ENCODE data around the gene HOXB9. TPM values are rescaled to one million over a fixed set of nuclear protein-coding genes. Genes with fewer than 3 reads are reported as not detected.

The HOXB9 gene
- total RNA-seq, 1 experiment from 2014 or later = 1.4 TPM

GRCh38 chr17:48615047-48615962, 10.9 kb downstream of the HOXB9 start, which contains the start of gene HOXB8:
TSS of gene HOXB8 (minus strand) at chr17:48615292. CDS start at chr17:48614704, 588 bp downstream.
- POLR2A ChIA-PET = no interaction called here

GRCh38 chr17:48613862-48614694, 12.1 kb downstream of the HOXB9 start:
- no peak for TF ChIP-seq CTCF (IDR thresholded peaks at IDR 0.05; ENCODE audit: unreplicated experiment)
- intact Hi-C loops (cut with micrococcal nuclease) = no loop called here
- ChIA-PET CTCF (interaction anchor here (0.8 to 0.9 kb wide), 2 partner anchors 8 to 277 kb away, joined by 3 to 4 read pairs; no protein-coding TSS in a partner anchor), POLR2A (no interaction called here)
- no peak overlapping the region for H3K4me3 Mint-ChIP-seq (ENCODE audit: unreplicated experiment)
- DNase-seq (ENCODE audit: unreplicated experiment) = no peak
- no TSS peak for BruUV-seq (replicated peaks)
- H3K27me3 Mint-ChIP-seq (ENCODE audit: insufficient read depth, unreplicated experiment) = peaks cover 98% of the 10 kb centered on the region
- no peak overlapping the region for H3K27ac Mint-ChIP-seq (ENCODE audit: low read depth, unreplicated experiment)
- H3K4me1 Mint-ChIP-seq (ENCODE audit: insufficient read depth, unreplicated experiment) = peaks cover 4% of the 10 kb centered on the region
- H3K9me3 Mint-ChIP-seq (ENCODE audit: unreplicated experiment) = no peaks in the 10 kb centered on the region
- H3K36me3 Mint-ChIP-seq (ENCODE audit: insufficient read depth, unreplicated experiment) = no peaks in the 10 kb centered on the region

More at GRCh38 chr17:48615047-48615962, 10.9 kb downstream of the HOXB9 start, which contains the start of gene HOXB8:
- Mint-ChIP-seq H3K9me3 (ENCODE audit: unreplicated experiment) (no peaks in the 10 kb centered on the region), H3K27me3 (ENCODE audit: insufficient read depth, unreplicated experiment) (peaks cover 99% of the 10 kb centered on the region), H3K27ac (ENCODE audit: low read depth, unreplicated experiment) (no peak within 1 kb of the TSS), H3K4me1 (ENCODE audit: insufficient read depth, unreplicated experiment) (peaks cover 4% of the 10 kb centered on the region), H3K4me3 (ENCODE audit: unreplicated experiment) (no peak within 1 kb of the TSS), H3K36me3 (ENCODE audit: insufficient read depth, unreplicated experiment) (no peaks in the 10 kb centered on the region)
- no peak for TF ChIP-seq CTCF (IDR thresholded peaks at IDR 0.05; ENCODE audit: unreplicated experiment)
- intact Hi-C loops (cut with micrococcal nuclease) = no loop called here
- BruUV-seq (replicated peaks) = no TSS peak
- no peak for DNase-seq (ENCODE audit: unreplicated experiment)
- CTCF ChIA-PET = interaction anchor here (0.6 to 2.0 kb wide), 2 partner anchors 10 to 417 kb away, joined by 3 to 5 read pairs; partner anchors contain the start of gene HOXB9

- no peaks in the 10 kb centered on the region for H3K36me3 Mint-ChIP-seq (ENCODE audit: insufficient read depth, unreplicated experiment)
- no TSS peak for BruUV-seq (replicated peaks)
- H3K4me3 Mint-ChIP-seq (ENCODE audit: unreplicated experiment) = no peak overlapping the region
- no peak for TF ChIP-seq CTCF (IDR thresholded peaks at IDR 0.05; ENCODE audit: unreplicated experiment)
- POLR2A ChIA-PET = no interaction called here
- intact Hi-C loops (cut with micrococcal nuclease) = no loop called here
- no peak for DNase-seq (ENCODE audit: unreplicated experiment)
- H3K9me3 Mint-ChIP-seq (ENCODE audit: unreplicated experiment) = no peaks in the 10 kb centered on the region
- no peak overlapping the region for H3K27ac Mint-ChIP-seq (ENCODE audit: low read depth, unreplicated experiment)
- H3K27me3 Mint-ChIP-seq (ENCODE audit: insufficient read depth, unreplicated experiment) = peaks cover 98% of the 10 kb centered on the region
- CTCF ChIA-PET = interaction anchor here (0.6 kb wide), 2 partner anchors 362 to 739 kb away, joined by 3 to 4 read pairs; no protein-coding TSS in a partner anchor
- H3K4me1 Mint-ChIP-seq (ENCODE audit: insufficient read depth, unreplicated experiment) = peaks cover 4% of the 10 kb centered on the region
Observed at GRCh38 chr17:48612854-48613691, 13.1 kb downstream of the HOXB9 start.

All from MCF 10A (cell line).